COLO668 (cell line): ENCODE measurements around the gene HIP1.
A peak's percentile ranks its signal among the peaks of the same experiment; 100 is the strongest.
"Not testable (repeated sequence)": the region's sequence is repeated elsewhere in the genome, so short reads cannot be mapped to it uniquely, and the experiment has no call there.

Experiments
- DNase-seq: peaks from one replicate; lab custom pipeline; 2025; ENCODE audit not compliant: unreplicated experiment; lab: John Stamatoyannopoulos, UW

The HIP1 gene

GRCh38 chr7:75644589-75644988, 94.2 kb downstream of the HIP1 start:
- no peak for DNase-seq

GRCh38 chr7:75642810-75643486, 95.8 kb downstream of the HIP1 start:
- peak; percentile 61 for DNase-seq

DNA sequence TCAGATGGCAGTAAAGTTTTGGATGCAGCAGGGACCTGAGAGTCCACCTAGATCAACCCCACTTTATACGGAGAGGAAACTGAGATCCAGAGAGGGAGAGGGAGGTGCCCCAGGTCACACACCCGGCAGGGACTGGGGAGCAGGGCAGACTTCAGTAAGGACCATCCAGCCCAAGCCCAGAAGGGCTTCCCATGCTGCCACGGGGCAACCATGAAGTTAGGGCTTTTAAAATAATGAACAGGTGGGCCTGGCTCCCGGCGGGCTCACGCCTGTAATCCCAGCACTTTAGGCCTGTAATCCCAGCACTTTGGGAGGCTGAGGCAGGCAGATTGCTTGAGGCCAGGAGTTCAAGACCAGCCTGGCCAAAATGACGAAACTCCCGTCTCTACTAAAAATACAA, 98.5 kb downstream of the HIP1 start:
- no peak for DNase-seq

DNA sequence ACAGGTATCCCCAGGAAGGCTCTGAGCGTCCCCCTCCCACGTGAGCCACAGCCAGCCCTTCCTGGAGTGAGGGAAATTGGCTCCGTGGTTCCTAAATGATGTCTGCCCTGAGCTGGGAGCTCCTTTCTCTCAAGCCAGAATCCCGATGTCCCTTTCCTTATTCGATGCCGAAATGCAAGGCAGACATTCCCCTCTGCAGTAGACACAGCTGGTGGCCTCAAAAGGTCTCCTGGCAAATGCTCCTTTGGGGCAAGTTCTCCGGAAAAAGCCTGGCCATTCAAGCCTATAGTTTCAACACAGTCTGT, 98.9 kb downstream of the HIP1 start:
- DNase-seq: peak; percentile 15

DNA sequence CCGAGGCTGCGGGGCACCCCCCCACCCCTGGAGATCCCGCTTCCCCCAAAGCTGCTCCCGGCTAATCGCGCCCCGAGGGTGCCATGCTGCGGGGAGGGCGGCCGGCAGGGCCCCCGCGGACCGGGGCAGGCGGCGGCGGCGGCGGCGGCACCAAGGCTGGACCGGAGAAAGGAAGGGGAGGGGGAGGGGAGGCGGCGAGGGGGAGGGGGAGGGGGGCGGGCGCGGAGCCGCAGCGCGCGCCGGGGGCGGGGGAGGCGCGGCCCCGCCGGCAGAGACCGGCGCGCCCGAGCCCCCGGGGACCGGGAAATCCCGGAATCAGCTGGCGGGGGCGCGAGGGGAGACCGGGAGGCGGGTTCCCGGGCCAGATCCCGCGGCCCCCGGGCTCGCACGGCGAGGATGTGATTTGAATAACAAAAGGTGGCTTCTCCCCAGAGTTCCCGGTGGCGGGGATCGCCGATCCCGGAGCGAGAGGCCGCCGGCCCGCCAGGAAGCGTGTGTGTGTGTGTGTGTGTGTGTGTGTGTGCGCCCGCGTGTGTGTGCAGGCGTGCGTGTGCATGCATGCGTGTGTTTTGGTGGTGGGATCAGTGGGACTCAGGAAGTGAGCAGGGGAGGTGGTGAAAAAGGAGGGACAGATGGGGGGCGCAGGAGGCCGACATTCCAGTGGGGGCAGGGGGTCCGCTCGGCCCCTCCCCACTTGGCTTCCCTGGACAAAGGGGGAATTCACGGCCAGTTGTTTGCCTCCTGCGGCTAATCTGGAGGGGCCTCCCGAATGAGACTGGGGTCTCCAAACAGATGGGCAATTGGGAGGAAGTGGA, 99.5 kb downstream of the HIP1 start:
- DNase-seq: peak; percentile 72

- DNase-seq: peak; percentile 54
Observed at GRCh38 chr7:75638594-75639070, 100.1 kb downstream of the HIP1 start.

DNA sequence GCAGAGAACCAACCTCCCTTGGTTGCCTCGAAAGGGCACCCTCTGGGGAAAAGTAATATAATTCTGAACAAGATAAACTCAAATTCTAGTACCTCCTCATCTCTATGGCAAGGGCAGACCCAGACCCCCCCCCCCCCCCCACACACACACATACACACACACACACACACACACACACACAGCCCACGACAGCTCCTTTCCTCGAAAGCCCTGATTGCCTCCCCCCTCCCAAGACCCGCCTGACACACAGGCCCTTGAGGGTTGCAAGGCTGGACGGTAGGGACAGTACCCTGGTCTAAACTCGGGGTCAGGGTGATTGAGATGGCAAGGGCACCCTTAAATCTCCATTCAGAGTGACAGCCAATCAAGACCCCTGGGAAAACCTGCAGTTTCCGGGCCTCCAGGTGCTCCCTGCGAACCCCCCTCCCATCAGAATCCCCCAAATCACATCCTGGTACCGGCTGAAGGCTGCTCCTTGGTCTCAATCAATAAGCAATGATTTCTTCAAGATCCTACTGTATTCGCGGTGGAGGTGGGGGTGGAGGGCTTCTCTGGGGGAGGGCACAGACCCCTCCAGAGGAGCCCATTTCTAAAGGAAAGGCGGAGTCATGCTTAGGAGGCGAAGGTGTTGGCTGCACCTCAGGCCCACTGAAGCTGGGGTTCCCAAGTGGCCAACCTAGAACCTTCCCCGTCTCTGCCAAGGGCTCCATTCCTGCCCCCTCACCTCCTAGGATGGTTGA, 100.7 kb downstream of the HIP1 start:
- no peak for DNase-seq

DNA sequence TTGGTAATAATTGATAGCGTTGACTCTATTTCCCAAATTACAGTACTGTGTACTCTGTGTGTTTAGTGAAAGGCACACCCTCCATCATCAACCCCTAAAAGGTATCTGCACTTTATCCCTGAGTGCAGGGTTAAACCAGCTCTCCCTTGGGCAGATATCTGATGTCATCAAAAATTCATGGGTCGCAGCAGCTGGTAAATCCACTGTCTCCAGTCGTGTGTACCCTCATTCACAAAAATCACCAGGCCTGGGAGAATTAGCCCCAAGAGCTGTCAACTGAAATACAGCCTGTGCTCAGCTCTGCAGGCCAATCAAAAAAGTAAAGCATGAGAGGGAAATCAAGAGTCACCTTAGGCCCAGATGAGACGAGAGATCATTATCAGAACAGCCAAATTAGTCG, 103.7 kb downstream of the HIP1 start:
- DNase-seq: no peak

DNA sequence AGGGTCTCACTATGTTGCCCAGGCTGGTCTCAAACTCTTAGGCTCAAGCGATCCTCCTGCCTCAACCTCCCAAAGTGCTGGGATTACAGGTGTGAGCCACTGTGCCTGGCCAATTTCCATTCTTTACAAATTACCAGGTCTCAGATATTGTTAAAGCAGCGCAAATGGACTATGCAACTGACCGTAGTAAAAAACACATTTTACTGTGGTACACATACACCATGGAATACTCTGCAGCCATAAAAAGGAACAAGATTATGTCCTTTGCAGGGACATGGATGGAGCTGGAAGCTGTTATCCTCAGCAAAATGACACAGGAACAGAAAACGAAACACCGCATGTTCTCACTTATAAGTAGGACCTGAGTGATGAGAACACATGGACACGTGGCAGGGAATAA, 106.2 kb downstream of the HIP1 start:
- DNase-seq: not testable (repeated sequence)

DNA sequence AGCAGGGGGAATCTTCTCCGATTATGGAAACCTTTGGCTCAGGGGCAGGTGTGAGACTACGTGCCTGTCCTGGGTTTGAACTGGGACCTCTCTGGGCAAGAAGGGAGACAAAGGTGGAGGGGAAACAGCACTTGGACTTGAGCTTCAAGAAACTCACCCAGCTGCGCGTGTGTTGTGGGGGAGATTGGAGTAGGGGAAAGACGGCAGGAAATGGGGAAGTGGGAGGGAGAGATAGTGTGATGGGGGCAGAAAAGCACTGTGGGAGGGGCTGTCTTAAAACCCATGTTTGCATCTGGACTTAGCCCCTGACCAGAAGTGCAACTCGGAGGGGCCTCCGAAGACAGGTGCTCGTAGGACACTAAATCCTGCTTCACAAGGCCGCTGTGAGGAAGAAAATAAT, 107.0 kb downstream of the HIP1 start:
- no peak for DNase-seq

GRCh38 chr7:75630549-75630948, 108.2 kb downstream of the HIP1 start:
- DNase-seq: no peak

DNA sequence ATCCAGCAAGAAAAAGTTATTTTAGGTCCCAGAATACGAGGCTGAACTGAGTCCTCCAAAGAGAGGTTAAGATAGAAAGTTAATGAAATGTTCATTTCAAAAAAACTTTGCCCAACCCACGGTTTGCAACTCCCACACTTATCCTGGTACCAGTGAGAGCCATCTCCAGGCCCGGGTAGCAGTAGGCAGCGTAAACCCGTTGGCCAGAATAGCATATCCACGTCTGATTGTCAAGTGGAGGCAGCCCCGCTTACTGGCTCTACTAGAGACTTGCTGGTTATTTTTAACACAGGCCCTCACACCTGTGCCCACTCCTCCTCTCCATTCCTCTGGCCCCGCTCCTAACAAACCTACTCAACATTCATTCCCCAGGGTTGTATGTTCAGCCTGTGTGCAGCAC, 109.7 kb downstream of the HIP1 start:
- no peak for DNase-seq

DNA sequence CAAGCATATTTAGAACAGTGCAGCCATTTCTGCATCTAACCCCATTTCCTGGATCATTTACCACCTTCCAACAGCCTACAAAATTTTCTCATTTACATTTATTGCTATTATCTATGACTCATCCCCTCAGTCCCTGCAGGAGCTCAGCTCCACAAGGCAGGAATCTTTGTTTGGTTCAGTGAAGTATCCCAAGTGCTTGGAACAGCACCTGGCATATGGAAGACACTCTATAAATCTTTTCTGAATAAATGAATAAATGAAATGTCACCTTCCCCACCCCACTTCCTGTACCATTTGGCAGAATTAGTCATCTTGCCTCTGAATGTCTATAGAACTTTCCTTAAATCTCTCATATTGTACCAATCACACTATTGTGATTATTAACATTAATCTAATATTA, 110.7 kb downstream of the HIP1 start:
- DNase-seq: no peak

GRCh38 chr7:75626954-75627353, 111.8 kb downstream of the HIP1 start:
- no peak for DNase-seq

GRCh38 chr7:75625868-75626267, 112.9 kb downstream of the HIP1 start:
- no peak for DNase-seq

DNA sequence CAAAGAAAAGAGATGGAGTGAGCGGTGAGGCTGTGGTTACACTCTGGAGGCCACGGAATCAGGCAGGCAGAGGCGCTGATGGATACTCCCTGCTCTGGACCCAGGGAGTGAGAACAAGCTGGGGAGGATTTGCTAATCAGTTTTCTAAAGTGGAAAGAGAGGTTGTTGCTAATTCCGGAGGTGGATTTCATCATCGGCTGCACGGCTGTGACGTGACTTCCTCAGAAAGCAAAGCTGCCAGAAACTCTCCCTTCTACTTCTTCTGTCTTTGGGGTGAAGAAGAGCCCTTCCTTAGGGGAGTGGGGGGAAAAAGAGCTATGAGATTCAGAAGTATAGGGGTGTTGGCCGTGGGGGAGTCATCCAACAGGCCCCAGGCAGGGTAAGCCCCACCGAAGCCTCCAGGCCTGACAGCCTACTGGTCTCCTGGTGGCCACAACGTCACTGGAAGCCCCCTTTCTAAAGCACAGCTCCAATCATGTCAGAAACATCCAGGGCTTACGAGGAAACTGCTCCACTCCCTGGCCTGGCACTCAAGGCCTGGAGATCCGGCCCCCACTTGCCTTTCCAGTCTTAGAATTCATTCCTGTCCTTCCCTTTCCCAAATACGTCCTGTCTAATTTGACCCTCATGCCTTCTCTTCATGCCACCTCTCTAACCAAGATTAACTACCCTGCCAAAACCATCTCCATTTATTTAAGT, 114.5 kb downstream of the HIP1 start:
- DNase-seq: no peak

GRCh38 chr7:75623390-75624133, 115.2 kb downstream of the HIP1 start:
- DNase-seq: no peak

DNA sequence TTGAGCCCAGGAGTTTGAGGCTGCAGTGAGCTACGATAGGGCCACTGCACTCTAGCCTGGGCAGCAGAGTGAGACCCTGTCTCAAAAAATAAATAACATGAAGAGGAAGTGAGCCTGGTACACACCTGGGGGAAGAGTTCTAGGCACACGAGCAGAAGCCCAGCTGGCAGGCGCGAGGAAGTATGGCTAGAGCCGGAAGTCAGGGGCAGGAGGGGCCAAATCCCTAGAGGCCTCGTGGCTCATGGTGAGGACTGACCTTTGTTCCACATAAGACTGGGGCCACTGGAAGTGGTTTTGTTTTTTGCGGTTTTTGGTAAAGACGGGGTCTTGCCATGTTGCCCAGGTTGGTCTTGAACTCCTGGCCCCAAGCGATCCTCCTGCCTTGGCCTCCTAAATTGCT, 117.6 kb downstream of the HIP1 start:
- DNase-seq: no peak

- DNase-seq: no peak
Observed at GRCh38 chr7:75619636-75620035, 119.1 kb downstream of the HIP1 start.

- no peak for DNase-seq
Observed at GRCh38 chr7:75617634-75618234, 121.0 kb downstream of the HIP1 start.
